ENCODE data around the gene USP49. TPM values are rescaled to one million over a fixed set of nuclear protein-coding genes. Genes with fewer than 3 reads are reported as not detected.

Gene USP49
- total and polyA plus RNA-seq, 2 of the 13 experiments (the other 11 are each of a cell fraction or from before 2014, with no cell fraction given): 2.9 to 4.3 TPM

DNA sequence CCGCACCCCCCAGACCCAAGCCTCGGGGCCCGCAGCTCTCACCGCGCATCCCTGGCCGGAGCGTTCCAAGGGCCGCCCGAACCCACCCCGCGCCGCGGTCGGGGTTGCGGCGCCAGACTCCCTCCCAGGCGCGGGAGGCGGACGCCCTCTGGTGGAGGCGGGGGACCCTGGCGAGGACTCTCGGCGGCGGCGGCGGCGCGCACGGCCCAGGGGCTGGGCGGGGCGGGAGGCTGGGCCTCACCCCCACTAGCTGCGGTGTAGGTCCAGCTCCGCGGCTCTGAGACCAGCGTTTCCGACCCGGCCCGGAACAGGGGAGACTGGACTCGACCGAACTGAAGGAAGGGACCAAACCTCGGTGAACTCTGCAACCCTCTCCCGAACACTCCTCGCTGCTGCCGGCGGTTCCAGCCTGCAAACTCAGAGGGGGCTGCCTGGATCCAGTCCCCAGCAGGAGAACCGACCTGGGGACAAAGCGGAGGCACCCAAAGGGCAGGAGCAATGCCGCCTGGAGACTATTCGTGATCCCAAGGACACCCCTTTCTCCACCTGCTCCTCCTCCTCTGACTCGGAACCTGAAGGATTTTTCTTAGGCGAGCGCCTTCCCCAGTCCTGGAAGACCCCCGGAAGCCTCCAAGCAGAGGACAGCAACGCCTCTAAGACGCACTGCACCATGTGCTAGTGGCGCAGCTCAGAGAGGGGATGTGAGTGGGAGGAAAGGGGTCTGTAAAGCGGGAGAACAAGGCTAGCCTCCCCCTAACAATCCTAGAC is 108.5 kb downstream of the USP49 start (continued):
- peak; percentile 18; the same call in 1 of the 2 replicates for TF ChIP-seq ZNF10 (CRISPR knock-in tag; IDR thresholded peaks at IDR 0.05; ENCODE audit: borderline replicate concordance, low read depth)
- TF ChIP-seq ZNF20 (CRISPR knock-in tag; IDR thresholded peaks at IDR 0.05): no peak
- no peak for TF ChIP-seq ELF4 (CRISPR knock-in tag; IDR thresholded peaks at IDR 0.05; ENCODE audit: borderline replicate concordance)
- TF ChIP-seq, protein P1, sequence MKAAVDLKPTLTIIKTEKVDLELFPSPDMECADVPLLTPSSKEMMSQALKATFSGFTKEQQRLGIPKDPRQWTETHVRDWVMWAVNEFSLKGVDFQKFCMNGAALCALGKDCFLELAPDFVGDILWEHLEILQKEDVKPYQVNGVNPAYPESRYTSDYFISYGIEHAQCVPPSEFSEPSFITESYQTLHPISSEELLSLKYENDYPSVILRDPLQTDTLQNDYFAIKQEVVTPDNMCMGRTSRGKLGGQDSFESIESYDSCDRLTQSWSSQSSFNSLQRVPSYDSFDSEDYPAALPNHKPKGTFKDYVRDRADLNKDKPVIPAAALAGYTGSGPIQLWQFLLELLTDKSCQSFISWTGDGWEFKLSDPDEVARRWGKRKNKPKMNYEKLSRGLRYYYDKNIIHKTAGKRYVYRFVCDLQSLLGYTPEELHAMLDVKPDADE (CRISPR knock-in tag; IDR thresholded peaks at IDR 0.05): no peak
- TF ChIP-seq, protein P2, sequence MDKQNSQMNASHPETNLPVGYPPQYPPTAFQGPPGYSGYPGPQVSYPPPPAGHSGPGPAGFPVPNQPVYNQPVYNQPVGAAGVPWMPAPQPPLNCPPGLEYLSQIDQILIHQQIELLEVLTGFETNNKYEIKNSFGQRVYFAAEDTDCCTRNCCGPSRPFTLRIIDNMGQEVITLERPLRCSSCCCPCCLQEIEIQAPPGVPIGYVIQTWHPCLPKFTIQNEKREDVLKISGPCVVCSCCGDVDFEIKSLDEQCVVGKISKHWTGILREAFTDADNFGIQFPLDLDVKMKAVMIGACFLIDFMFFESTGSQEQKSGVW (CRISPR knock-in tag; IDR thresholded peaks at IDR 0.05; ENCODE audit: borderline replicate concordance): no peak
- TF ChIP-seq, protein P3, sequence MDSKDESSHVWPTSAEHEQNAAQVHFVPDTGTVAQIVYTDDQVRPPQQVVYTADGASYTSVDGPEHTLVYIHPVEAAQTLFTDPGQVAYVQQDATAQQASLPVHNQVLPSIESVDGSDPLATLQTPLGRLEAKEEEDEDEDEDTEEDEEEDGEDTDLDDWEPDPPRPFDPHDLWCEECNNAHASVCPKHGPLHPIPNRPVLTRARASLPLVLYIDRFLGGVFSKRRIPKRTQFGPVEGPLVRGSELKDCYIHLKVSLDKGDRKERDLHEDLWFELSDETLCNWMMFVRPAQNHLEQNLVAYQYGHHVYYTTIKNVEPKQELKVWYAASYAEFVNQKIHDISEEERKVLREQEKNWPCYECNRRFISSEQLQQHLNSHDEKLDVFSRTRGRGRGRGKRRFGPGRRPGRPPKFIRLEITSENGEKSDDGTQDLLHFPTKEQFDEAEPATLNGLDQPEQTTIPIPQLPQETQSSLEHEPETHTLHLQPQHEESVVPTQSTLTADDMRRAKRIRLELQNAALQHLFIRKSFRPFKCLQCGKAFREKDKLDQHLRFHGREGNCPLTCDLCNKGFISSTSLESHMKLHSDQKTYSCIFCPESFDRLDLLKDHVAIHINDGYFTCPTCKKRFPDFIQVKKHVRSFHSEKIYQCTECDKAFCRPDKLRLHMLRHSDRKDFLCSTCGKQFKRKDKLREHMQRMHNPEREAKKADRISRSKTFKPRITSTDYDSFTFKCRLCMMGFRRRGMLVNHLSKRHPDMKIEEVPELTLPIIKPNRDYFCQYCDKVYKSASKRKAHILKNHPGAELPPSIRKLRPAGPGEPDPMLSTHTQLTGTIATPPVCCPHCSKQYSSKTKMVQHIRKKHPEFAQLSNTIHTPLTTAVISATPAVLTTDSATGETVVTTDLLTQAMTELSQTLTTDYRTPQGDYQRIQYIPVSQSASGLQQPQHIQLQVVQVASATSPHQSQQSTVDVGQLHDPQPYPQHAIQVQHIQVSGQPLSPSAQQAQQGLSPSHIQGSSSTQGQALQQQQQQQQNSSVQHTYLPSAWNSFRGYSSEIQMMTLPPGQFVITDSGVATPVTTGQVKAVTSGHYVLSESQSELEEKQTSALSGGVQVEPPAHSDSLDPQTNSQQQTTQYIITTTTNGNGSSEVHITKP (CRISPR knock-in tag; IDR thresholded peaks at IDR 0.05; ENCODE audit: low read depth): no peak
- TF ChIP-seq ZNF879 (CRISPR knock-in tag; IDR thresholded peaks at IDR 0.05): no peak
- TF ChIP-seq, protein P4, sequence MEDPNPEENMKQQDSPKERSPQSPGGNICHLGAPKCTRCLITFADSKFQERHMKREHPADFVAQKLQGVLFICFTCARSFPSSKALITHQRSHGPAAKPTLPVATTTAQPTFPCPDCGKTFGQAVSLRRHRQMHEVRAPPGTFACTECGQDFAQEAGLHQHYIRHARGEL (CRISPR knock-in tag; IDR thresholded peaks at IDR 0.05): 0 out of 2 replicates have a peak, but pooled peaks have one; percentile 7
- TF ChIP-seq, protein P5, sequence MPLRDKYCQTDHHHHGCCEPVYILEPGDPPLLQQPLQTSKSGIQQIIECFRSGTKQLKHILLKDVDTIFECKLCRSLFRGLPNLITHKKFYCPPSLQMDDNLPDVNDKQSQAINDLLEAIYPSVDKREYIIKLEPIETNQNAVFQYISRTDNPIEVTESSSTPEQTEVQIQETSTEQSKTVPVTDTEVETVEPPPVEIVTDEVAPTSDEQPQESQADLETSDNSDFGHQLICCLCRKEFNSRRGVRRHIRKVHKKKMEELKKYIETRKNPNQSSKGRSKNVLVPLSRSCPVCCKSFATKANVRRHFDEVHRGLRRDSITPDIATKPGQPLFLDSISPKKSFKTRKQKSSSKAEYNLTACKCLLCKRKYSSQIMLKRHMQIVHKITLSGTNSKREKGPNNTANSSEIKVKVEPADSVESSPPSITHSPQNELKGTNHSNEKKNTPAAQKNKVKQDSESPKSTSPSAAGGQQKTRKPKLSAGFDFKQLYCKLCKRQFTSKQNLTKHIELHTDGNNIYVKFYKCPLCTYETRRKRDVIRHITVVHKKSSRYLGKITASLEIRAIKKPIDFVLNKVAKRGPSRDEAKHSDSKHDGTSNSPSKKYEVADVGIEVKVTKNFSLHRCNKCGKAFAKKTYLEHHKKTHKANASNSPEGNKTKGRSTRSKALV (CRISPR knock-in tag; IDR thresholded peaks at IDR 0.05): no peak
- TF ChIP-seq KAT2B (IDR thresholded peaks at IDR 0.05; ENCODE audit: borderline replicate concordance, low read depth, low read length): no peak
- TF ChIP-seq NR2F6 (IDR thresholded peaks at IDR 0.05): no peak
- no peak; the same call in 1 of the 2 replicates for TF ChIP-seq NR2F6 (CRISPR knock-in tag; IDR thresholded peaks at IDR 0.05)
- TF ChIP-seq, protein P6, sequence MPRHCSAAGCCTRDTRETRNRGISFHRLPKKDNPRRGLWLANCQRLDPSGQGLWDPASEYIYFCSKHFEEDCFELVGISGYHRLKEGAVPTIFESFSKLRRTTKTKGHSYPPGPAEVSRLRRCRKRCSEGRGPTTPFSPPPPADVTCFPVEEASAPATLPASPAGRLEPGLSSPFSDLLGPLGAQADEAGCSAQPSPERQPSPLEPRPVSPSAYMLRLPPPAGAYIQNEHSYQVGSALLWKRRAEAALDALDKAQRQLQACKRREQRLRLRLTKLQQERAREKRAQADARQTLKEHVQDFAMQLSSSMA (CRISPR knock-in tag; IDR thresholded peaks at IDR 0.05): peak; percentile 1; the same call in 1 of the 2 replicates
- TF ChIP-seq ZNF3 (CRISPR knock-in tag; IDR thresholded peaks at IDR 0.05): no peak
- no peak for TF ChIP-seq RXRA (CRISPR knock-in tag; IDR thresholded peaks at IDR 0.05)
- TF ChIP-seq ZNF749 (CRISPR knock-in tag; IDR thresholded peaks at IDR 0.05; ENCODE audit: borderline replicate concordance): no peak
